Measurements from ENCODE around the gene QDPR.
"Not testable (repeated sequence)": the region's sequence is repeated elsewhere in the genome, so short reads cannot be mapped to it uniquely, and the experiment has no call there.

Gene QDPR

GRCh38 chr4:17489721-17490120 lies 22.2 kb downstream of the QDPR start:
- no peak for FAIRE-seq

GRCh38 chr4:17489123-17489522 lies 22.8 kb downstream of the QDPR start:
- FAIRE-seq: no peak

- FAIRE-seq: no peak
Observed at GRCh38 chr4:17482716-17483115, 29.2 kb downstream of the QDPR start.

GRCh38 chr4:17480955-17481354 lies 30.9 kb downstream of the QDPR start:
- FAIRE-seq: no peak

DNA sequence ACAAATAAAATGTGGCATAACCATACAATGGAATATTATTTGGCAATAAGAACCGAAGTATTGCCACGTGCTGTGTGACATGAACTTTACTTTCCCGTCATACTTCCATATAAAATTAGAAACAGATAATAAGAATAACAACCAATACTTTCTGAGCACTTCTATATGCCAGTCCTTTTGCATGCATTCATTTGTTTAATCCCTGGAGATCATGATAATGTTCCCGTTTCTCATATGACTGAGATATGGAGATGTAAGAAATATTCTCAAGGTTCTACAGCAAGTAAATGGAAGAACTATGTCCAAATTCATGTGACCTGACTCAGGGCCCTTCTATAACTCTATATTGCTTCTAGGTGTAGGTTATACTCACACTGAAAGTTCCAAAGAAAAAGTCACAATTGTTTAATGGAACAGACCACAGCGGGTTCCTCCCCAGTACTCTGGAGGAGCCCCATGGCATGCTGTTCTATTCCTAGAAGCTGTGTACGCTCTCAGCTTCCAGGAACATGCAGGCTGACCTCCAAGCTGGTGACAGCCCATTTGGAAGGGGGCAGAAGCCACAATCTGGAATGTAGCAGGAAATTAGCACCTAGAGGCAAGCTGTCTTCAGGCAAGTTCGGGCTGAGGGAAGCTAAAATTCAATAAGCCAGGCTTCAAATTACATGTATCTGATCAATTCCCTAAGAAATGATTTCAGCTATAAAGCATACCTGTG lies 31.5 kb downstream of the QDPR start:
- FAIRE-seq: no peak

DNA sequence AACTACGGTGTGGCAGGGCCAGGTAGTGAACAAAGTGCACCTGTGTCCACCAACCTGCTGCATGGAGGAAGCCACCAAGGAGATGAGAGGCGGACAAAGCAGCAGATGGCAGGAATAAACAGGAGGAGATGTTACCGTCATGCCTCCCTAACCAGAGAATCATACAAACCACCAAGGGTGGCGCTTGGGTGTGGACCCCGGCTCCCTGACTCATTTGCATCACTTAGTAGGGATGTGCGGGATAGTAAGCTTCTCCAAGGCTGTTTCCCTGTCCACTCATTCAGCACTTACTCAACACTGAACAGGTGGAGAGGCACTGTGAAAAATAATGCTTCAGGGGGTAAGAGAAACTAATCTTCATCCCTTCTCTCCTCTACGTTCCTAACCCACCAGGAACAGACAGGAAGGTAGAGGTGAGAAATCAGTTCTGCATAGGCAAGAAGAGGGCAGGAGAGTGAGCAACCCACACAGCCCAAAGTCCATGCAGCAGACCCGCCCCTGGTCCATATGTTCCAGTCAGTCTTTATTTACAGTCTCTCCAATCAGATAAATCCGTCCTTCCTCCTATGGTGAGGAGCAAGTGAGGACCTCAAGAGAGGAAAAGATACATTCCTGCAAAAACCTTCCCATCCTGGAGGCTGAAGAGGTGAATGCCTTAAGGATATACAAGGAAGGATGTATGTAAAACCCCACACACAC lies 34.0 kb downstream of the QDPR start:
- no peak for FAIRE-seq

GRCh38 chr4:17476853-17477252 lies 35.0 kb downstream of the QDPR start:
- no peak for FAIRE-seq

DNA sequence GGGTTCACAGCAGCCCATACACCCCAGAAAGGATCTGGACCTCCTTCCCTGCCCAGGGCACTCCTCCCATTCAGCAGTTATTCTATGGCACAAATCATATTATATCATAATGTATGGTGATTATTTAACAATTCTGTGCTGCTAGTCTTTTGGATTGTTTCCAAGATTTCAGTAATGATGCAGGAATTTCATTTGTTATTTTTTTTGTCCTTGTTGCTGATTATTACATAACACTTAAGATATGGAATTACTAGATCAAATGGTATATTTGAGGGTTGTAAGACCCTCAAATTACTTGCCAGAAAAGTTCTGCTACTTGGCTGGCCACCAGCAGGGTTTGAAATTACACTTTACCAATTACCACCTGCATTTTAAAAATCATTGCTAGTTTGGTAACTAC lies 36.4 kb downstream of the QDPR start:
- no peak for FAIRE-seq

GRCh38 chr4:17469931-17470674 lies 41.8 kb downstream of the QDPR start:
- FAIRE-seq: no peak

- FAIRE-seq: no peak
Observed at GRCh38 chr4:17468619-17469221, 43.2 kb downstream of the QDPR start.

DNA sequence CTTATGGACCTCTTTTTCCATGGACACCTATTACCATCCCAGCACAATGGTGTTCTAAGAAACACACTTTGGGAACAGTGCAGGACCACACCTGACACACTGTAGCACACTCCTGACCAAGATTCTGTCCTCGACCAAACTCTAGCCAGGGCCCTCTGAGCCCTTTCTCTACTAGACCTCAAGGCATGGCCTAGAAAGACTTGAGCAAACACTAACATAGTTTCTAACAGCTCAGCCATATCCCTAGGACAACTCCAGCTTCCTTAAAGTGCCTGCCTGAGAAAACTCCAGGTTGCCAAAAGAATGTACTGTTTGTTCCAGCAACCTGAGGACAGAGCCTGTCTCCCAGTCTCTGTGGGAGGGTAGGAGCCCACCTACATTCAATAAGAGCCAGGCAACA lies 48.3 kb downstream of the QDPR start:
- FAIRE-seq: no peak

DNA sequence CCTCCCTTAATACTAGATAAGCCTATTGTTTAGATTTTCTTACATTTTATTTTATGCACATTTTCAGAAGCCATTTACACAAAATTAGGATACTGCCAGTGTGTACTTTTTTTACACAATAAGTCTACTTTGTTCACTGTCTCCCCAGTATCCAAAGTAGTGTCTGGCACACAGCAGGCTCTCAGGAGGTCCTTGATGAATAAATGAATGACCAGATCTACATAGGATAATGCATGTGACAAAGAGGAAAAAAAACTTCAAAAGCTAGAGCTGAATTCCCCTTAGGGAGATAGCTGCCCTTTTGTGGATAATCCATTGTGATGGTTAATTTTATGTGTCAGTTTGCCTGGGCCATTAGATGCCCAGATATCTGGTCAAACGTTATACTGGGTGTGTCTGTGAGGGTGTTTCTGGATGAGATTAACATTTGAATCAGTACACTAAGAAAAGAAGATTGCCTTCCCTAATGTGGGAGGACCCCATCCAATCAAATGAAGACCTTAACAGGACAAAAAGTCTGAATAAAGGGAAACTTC lies 61.6 kb downstream of the QDPR start:
- FAIRE-seq: no peak

GRCh38 chr4:17448689-17449088 lies 63.2 kb downstream of the QDPR start:
- no peak for FAIRE-seq

DNA sequence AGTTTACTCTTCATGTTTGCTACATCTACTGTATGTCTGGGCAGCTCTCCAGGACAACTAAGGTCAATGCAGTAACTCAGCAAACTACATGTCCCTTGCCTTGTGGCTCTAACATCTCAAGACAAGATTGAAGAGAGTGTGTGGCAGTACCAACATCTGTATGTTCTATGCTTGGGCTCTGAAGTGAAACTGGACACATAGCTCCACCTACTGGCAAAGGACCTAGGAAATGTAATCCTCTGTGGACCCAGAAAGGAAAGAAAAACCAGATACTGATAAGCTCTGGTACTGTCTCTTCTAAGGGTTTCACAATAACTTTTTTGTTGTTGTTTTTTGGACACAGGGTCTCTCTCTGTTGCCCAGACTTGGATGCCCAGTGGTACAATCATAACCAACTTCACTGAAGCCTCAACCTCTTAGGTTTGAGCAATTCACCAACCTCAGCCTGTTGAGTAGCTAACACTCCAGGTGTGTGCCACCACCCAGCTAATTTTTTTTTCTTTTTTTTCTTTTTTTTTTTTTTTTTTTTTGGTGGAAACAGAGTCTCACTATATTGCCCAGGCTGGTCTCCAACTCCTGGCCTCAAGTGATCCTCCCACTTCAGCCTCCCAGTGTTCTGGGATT lies 64.1 kb downstream of the QDPR start:
- FAIRE-seq: no peak

GRCh38 chr4:17447056-17447455 lies 64.8 kb downstream of the QDPR start:
- no peak for FAIRE-seq

DNA sequence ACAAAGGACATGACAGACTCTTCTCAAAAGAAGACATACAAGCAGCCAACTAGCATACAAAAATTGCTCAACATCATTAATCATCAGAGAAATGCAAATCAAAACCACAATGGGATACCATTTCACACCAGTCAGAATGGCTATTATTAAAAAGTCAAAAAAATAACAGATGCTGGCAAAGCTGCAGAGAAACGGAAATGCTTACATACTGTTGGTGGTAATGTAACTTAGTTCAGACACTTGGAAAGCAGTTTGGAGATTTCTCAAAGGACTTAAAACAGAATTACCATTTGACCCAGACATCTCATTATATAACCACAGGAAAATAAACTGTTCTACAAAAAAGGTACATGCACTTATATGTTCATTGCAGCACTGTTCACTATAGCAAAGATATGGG lies 69.4 kb downstream of the QDPR start:
- FAIRE-seq: not testable (repeated sequence)

DNA sequence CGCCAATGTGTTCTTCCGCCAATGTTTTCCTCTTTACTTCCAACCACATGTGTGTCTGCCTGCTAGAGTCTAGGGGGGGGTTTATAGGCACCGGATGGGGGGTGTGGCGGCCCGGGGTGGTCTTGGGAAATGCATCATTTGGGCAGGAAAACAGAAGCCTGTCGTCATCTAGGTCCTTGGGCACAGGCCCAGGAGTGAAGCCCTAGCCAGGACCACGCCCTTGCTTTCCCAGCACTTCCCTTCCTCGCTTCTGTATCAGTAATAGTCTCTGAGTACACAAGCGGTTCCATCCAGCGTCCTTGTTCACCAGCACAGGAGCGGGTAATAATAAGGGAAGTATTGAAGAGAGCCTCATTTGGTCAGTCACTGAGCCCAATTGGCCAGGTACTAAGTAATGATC lies 74.5 kb downstream of the QDPR start:
- no peak for FAIRE-seq

DNA sequence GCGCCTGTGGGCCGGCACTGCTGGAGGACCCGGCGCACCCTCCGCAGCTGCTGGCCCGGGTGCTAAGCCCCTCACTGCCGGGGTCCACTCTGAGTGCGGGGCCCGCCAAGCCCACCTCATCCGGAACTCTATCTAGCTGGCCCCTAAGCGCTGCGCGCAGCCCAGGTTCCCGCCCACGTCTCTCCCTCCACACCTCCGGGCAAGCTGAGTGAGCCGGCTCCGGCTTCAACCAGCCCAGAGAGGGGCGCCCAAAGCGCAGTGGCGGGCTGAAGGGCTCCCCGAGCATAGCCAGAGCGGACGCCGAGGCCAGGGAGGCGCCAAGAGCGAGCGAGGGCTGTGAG lies 75.2 kb downstream of the QDPR start:
- FAIRE-seq: no peak
